ENCODE data around the gene USP8. TPM values are rescaled to one million over a fixed set of nuclear protein-coding genes. Genes with fewer than 3 reads are reported as not detected.
"Not testable (repeated sequence)": the region's sequence is repeated elsewhere in the genome, so short reads cannot be mapped to it uniquely, and the experiment has no call there.

USP8 gene
- total RNA-seq, 2 donors from 2014 or later, result 32.4 to 34.6 TPM

DNA sequence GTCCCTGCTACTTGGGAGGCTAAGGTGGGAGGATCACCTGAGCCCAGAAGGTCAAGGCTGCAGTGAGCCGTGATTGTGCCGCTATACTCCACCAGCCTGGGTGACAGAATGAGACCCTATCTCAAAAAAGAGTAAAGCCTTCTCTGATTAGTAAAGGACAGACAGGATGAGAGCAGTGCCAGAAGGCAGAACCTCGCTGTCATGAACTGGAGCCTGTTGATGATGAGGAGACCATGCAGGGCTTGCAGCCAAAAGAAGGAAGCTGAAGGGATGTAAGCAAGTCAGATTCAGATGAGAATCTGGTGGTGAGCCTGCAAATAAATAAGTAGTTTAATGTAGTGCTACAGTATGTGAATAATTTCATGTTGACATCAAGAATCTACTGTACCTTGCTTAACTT lies 69.4 kb downstream of the USP8 start:
- intact Hi-C loops (cut with DNase I), result no loop called here
- no peaks in the 10 kb centered on the region for H3K9me3 ChIP-seq
- ATAC-seq, result no peak
- H3K4me1 ChIP-seq, result no peaks in the 10 kb centered on the region
- DNase-seq, result no peak
- 89 to 92% methylated on average over 3 of the region's 3 CpGs for WGBS, 2 donors
- H3K4me3 ChIP-seq, result no peak overlapping the region
- no peak overlapping the region for H3K27ac ChIP-seq
- TF ChIP-seq, protein P1, sequence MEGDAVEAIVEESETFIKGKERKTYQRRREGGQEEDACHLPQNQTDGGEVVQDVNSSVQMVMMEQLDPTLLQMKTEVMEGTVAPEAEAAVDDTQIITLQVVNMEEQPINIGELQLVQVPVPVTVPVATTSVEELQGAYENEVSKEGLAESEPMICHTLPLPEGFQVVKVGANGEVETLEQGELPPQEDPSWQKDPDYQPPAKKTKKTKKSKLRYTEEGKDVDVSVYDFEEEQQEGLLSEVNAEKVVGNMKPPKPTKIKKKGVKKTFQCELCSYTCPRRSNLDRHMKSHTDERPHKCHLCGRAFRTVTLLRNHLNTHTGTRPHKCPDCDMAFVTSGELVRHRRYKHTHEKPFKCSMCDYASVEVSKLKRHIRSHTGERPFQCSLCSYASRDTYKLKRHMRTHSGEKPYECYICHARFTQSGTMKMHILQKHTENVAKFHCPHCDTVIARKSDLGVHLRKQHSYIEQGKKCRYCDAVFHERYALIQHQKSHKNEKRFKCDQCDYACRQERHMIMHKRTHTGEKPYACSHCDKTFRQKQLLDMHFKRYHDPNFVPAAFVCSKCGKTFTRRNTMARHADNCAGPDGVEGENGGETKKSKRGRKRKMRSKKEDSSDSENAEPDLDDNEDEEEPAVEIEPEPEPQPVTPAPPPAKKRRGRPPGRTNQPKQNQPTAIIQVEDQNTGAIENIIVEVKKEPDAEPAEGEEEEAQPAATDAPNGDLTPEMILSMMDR (IDR thresholded peaks at IDR 0.05), result no peak
- TF ChIP-seq POLR2A (IDR thresholded peaks at IDR 0.05), result no peak
- peaks cover 0 to 31% of the 10 kb centered on the region in 2 donors for H3K36me3 ChIP-seq (replicated peaks in 1 of 2; ENCODE audit: insufficient read depth in 1 of 2, low read depth in 2 of 2)
- H3K27me3 ChIP-seq, result no peaks in the 10 kb centered on the region

DNA sequence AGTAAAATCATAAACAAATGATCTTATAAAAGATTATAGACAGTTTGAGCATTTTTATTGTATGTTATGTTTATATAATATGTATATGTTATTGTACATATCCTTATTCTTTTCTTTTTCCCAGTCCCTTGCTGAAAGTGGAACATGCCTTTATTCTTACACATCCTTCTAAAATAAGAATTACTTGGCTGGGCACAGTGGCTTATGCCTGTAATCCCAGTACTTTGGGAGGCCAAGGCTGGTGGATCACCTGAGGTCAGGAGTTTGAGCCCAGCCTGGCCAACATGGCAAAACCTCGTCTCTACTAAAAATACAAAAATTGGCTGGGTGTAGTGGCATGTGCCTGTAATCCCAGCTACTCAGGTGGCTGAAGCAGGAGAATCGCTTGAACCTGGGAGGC lies 70.3 kb downstream of the USP8 start:
- ATAC-seq; H3K9me3 ChIP-seq; H3K27me3 ChIP-seq; H3K4me1 ChIP-seq; DNase-seq; H3K27ac ChIP-seq; intact Hi-C loops (cut with DNase I); H3K4me3 ChIP-seq: not testable (repeated sequence)
- peaks cover 0 to 36% of the 10 kb centered on the region in 2 donors for H3K36me3 ChIP-seq (replicated peaks in 1 of 2; ENCODE audit: insufficient read depth in 1 of 2, low read depth in 2 of 2)
- WGBS, 2 donors, result 91% methylated on average over 2 of the region's 2 CpGs

DNA sequence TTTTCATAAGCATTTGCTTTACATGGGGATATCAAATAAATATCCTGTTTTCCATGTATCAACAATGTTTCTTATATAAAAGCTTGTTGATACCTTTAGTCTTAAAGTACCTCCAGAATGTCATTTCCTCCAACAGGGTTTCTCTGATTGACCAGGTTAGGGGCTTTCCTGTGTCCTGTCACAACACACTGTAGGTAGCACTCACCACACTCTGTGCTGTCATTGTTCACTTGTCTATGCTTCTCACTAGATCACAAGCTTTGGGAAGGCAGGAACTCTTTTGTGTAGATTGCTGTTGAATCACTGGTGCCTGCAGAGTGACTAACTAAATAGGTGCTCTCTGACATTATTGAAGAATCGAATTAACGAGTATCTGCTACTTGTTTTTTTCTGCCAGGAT lies 72.5 kb downstream of the USP8 start:
- DNase-seq (no peak), ATAC-seq (no peak)
- Histone ChIP-seq H3K9me3 (no peaks in the 10 kb centered on the region), H3K4me3 (no peak overlapping the region), H3K36me3 (replicated peaks in 1 of 2; ENCODE audit: insufficient read depth in 1 of 2, low read depth in 2 of 2) (peaks cover 0 to 35% of the 10 kb centered on the region in 2 donors), H3K27ac (no peak overlapping the region), H3K4me1 (no peaks in the 10 kb centered on the region), H3K27me3 (no peaks in the 10 kb centered on the region)
- intact Hi-C loops (cut with DNase I), result no loop called here
- 98% methylated on average over 2 of the region's 2 CpGs for WGBS, 2 donors
- no peak for TF ChIP-seq POLR2A (IDR thresholded peaks at IDR 0.05)
- TF ChIP-seq, protein P1 (IDR thresholded peaks at IDR 0.05), result no peak

DNA sequence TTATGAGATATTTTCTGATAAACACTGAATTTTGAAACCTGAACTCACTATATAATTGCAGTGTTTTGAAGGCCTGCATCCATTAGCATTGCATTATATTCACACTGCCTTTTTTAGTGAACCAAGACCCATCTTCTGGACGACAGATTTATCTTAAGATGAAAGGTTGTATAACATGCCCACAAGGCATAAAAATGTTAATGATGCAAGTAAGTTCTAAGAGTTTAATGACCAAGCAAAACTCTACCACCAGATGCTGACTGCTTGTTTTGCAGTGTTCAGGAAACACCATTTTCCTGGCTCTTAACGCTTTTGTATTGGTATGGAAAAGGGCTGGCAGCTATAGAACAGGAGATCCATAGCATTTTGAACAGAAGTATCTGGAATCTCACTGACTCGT lies 76.1 kb downstream of the USP8 start:
- Histone ChIP-seq H3K4me3 (no peak overlapping the region), H3K9me3 (no peaks in the 10 kb centered on the region), H3K36me3 (replicated peaks in 1 of 2; ENCODE audit: insufficient read depth in 1 of 2, low read depth in 2 of 2) (peaks cover 0 to 23% of the 10 kb centered on the region in 2 donors), H3K27ac (no peak overlapping the region), H3K27me3 (no peaks in the 10 kb centered on the region), H3K4me1 (no peaks in the 10 kb centered on the region)
- intact Hi-C loops (cut with DNase I), result no loop called here
- WGBS, 2 donors, result 60 to 71% methylated on average over 3 of the region's 3 CpGs
- no peak for TF ChIP-seq POLR2A (IDR thresholded peaks at IDR 0.05)
- TF ChIP-seq, protein P1 (IDR thresholded peaks at IDR 0.05), result no peak
- ATAC-seq, result no peak
- DNase-seq, result no peak

DNA sequence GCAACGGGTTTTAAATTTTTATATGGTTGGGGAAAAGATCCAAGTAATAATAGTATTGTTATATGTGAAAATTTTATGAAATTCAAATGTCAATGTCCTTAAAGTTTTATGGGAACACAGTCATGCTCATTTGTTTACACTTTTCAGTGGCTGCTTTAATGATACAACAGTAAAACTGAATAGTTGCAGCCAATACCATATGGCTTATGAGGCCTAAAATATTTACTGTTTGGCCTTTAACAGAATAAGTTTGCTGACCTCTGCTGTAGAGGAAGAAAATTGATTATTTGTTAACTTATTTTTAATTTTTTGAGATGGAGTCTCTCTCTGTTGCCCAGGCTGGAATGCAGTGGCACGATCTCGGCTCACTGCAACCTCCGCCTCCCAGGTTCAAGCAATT lies 77.6 kb downstream of the USP8 start:
- Histone ChIP-seq H3K27ac (no peak overlapping the region), H3K4me3 (no peak overlapping the region), H3K27me3 (no peaks in the 10 kb centered on the region), H3K9me3 (no peaks in the 10 kb centered on the region), H3K36me3 (replicated peaks in 1 of 2; ENCODE audit: insufficient read depth in 1 of 2, low read depth in 2 of 2) (peaks cover 0 to 17% of the 10 kb centered on the region in 2 donors), H3K4me1 (no peaks in the 10 kb centered on the region)
- DNase-seq (no peak), ATAC-seq (no peak)
- intact Hi-C loops (cut with DNase I), result no loop called here
- 97 to 98% methylated on average over 4 of the region's 4 CpGs for WGBS, 2 donors
- no peak for TF ChIP-seq POLR2A (IDR thresholded peaks at IDR 0.05)
- TF ChIP-seq, protein P1 (IDR thresholded peaks at IDR 0.05), result no peak

Data from body of pancreas (tissue), 4 donors.